Parathyroid adenoma (tissue), 2 donors: ENCODE results near the gene KIZ.

Experiments
- H2AFZ ChIP-seq: fragments of 300-600 bp; sonication (generic); one replicate; pipeline ENCODE4 v1.7.0; 2017; ENCODE audit warnings: antibody characterized with exemption, mild to moderate bottlenecking
- H3K27ac ChIP-seq: fragments of 300-600 bp; sonication (generic); one replicate; pipeline ENCODE4 v1.7.0; 2017
- H3K27me3 ChIP-seq: fragments of 300-600 bp; sonication (generic); one replicate; pipeline ENCODE4 v1.7.0; 2017; ENCODE audit warnings: low read length; ENCODE audit not compliant: control insufficient read depth, insufficient read depth
- H3K36me3 ChIP-seq: fragments of 300-600 bp; sonication (generic); one replicate; pipeline ENCODE4 v1.7.0; 2017; ENCODE audit warnings: low read length; ENCODE audit not compliant: control insufficient read depth, insufficient read depth
- H3K4me1 ChIP-seq: fragments of 300-600 bp; sonication (generic); one replicate; pipeline ENCODE4 v1.7.0; 2017; ENCODE audit warnings: control low read depth
- H3K4me2 ChIP-seq: fragments of 300-600 bp; sonication (generic); one replicate; pipeline ENCODE4 v1.7.0; 2017; ENCODE audit warnings: low read length
- H3K4me3 ChIP-seq: fragments of 300-600 bp; sonication (generic); one replicate; pipeline ENCODE4 v1.7.0; 2017; ENCODE audit warnings: low read depth, low read length
- H3K79me2 ChIP-seq: fragments of 300-600 bp; sonication (generic); one replicate; pipeline ENCODE4 v1.7.0; 2017; ENCODE audit warnings: control low read depth
- H3K9ac ChIP-seq: fragments of 300-600 bp; sonication (generic); one replicate; pipeline ENCODE4 v1.7.0; 2017; ENCODE audit warnings: mild to moderate bottlenecking
- H3K9me3 ChIP-seq: fragments of 300-600 bp; sonication (generic); one replicate; pipeline ENCODE4 v1.7.0; 2017; ENCODE audit warnings: low read length; ENCODE audit not compliant: control insufficient read depth
- TF ChIP-seq, protein P1 (sequence below): fragments of 300-600 bp; sonication (generic); IDR thresholded peaks from one replicate; pipeline ENCODE4 v1.7.0; 2017; ENCODE audit warnings: antibody characterized with exemption, mild to moderate bottlenecking
- donor health status: primary hyperparathyroidism.

Gene KIZ

DNA sequence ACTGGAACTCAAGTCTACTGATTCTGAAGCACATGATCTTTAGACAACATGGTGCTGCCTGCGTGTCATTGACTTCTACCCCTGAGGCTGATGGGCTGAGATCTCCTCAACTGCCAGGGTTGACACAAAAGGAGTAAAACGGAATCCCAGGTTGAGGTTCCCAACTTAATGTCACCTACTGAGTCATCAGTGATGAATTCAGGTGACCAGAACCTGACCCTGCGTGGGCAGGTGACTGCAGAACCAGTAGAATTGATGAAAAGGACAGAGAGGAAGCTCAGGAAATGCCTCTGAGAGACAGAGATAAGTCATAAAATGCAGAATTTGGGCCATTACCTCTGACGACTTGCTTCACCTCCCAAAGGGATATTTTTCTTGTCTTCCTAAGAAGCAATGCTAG is 7.7 kb upstream of the KIZ start:
- Histone ChIP-seq H3K4me2 (no peak overlapping the region), H3K27me3 (no peaks in the 10 kb centered on the region), H3K36me3 (no peaks in the 10 kb centered on the region), H3K4me3 (no peak overlapping the region), H3K9ac (no peak overlapping the region), H3K27ac (no peak overlapping the region), H3K4me1 (no peaks in the 10 kb centered on the region), H3K9me3 (no peaks in the 10 kb centered on the region), H3K79me2 (no peaks in the 10 kb centered on the region), H2AFZ (no peak overlapping the region)
- TF ChIP-seq, protein P1, sequence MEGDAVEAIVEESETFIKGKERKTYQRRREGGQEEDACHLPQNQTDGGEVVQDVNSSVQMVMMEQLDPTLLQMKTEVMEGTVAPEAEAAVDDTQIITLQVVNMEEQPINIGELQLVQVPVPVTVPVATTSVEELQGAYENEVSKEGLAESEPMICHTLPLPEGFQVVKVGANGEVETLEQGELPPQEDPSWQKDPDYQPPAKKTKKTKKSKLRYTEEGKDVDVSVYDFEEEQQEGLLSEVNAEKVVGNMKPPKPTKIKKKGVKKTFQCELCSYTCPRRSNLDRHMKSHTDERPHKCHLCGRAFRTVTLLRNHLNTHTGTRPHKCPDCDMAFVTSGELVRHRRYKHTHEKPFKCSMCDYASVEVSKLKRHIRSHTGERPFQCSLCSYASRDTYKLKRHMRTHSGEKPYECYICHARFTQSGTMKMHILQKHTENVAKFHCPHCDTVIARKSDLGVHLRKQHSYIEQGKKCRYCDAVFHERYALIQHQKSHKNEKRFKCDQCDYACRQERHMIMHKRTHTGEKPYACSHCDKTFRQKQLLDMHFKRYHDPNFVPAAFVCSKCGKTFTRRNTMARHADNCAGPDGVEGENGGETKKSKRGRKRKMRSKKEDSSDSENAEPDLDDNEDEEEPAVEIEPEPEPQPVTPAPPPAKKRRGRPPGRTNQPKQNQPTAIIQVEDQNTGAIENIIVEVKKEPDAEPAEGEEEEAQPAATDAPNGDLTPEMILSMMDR, result no peak

DNA sequence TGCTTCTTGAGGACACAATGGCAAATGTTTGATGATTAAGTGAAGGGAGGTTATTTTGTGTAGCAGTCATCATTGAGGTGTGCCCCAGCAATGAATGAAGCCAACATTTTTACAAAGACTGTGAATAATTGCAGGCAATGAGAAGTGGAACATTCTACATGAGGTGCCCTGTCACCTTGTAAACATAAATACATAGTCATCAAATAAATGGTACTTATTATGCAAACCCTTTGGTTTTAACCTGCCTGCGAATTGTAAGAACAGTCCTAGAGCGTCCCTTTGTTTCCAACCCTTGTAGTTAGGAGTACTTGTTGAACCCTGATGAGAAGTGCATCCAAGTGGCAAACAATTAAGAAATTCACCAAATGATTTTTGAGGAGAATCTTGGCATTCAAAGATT is 7.1 kb upstream of the KIZ start:
- Histone ChIP-seq H3K79me2 (no peaks in the 10 kb centered on the region), H3K4me2 (no peak overlapping the region), H3K4me3 (no peak overlapping the region), H3K9ac (no peak overlapping the region), H3K4me1 (no peaks in the 10 kb centered on the region), H3K36me3 (no peaks in the 10 kb centered on the region), H2AFZ (no peak overlapping the region), H3K27me3 (no peaks in the 10 kb centered on the region), H3K27ac (no peak overlapping the region), H3K9me3 (no peaks in the 10 kb centered on the region)
- TF ChIP-seq, protein P1, result no peak

DNA sequence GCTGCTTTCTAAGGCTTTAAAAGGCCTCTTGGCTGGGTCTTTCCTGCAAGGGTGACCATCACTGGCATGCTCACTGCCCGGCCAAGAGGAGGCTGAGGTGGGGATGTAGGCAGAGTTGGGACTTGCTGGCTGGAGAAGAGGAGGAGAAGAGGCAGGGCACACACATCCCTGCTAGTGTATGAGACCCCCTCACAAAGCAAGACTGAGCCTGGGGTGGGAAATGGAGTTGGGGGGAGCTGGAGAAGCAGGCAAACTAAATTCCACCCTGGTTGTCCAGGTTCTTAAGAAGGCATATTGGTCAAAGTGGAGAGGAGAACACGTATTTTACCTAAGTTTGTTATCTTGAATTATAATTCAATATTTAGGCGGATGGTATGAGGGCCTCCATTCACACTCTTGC is 1.7 kb upstream of the KIZ start:
- H3K9ac ChIP-seq, result no peak overlapping the region
- H3K9me3 ChIP-seq, result no peaks in the 10 kb centered on the region
- no peaks in the 10 kb centered on the region for H3K79me2 ChIP-seq
- no peak overlapping the region for H3K4me3 ChIP-seq
- H3K27me3 ChIP-seq, result no peaks in the 10 kb centered on the region
- H3K4me1 ChIP-seq, result no peaks in the 10 kb centered on the region
- H3K27ac ChIP-seq, result no peak overlapping the region
- TF ChIP-seq, protein P1, result no peak
- H2AFZ ChIP-seq, result no peak overlapping the region
- H3K4me2 ChIP-seq, result no peak overlapping the region
- H3K36me3 ChIP-seq, result no peaks in the 10 kb centered on the region

DNA sequence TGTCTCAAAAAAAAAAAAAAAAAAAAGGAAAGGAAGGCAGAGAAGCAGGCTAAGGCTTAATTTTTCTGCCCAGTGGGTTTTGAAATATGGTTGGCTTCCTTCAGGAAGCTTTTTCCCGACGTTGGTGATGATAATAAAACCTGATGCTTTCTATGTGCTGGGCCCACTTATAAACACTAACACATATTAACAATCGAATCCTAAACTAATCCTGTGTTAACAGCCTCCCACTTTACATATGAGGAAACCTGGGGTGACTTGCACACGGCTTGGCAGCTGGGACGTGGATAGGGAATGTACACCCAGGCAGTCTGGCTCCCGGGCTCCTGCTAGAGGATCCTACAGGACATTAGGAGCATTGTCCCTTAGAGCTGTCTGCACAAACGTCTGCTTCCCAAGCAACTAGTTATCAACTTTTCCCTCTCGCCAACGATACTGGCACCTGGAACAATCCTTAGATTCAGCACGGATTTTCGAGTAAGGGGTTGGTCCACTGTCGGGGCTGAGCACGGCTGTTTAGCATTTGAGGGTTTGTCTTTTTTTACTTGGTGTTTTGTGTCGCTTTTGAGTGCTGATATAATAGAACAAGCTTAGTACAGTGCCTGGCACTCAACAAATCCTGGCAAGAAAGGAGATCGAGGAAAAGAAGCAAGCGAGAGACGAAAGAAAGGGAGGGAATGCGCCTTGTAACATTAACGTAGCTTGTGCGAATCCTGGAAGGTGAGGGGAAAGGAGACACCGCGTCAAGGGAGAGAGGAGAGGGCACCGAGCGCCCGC is 622 bp upstream of the KIZ start:
- TF ChIP-seq, protein P1, result peak; percentile 5
- no peaks in the 10 kb centered on the region for H3K79me2 ChIP-seq
- no peaks in the 10 kb centered on the region for H3K9me3 ChIP-seq

DNA sequence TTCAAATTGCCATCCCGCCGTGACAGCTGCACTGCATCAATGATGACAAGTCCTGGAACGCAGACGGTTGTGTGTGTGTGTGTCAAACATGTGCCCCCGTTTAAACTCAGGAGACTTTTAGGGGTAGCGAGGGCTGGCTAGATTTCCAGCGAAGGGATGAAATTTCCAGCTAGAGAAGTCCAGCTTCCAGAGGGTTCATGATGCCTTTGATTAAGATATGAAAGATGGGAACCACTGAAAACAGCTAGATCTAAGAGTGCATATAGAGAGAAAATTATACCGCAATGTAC is 644 bp downstream of the KIZ start:
- Histone ChIP-seq H3K79me2 (no peaks in the 10 kb centered on the region), H3K4me1 (no peaks in the 10 kb centered on the region), H3K27ac (peak overlapping the region; percentile 71), H3K9me3 (no peaks in the 10 kb centered on the region), H3K27me3 (no peaks in the 10 kb centered on the region), H3K9ac (no peak overlapping the region), H2AFZ (peak overlapping the region; percentile 97), H3K4me3 (peak overlapping the region; percentile 71), H3K36me3 (no peaks in the 10 kb centered on the region), H3K4me2 (peak overlapping the region; percentile 62)
- TF ChIP-seq, protein P1, result no peak

More for the DNA sequence above, 622 bp upstream of the KIZ start:
- peak overlapping the region; percentile 62 for H3K4me2 ChIP-seq
- peak overlapping the region; percentile 71 for H3K4me3 ChIP-seq
- peak overlapping the region; percentile 97 for H2AFZ ChIP-seq
- no peaks in the 10 kb centered on the region for H3K36me3 ChIP-seq
- H3K27ac ChIP-seq, result peak overlapping the region; percentile 71
- no peaks in the 10 kb centered on the region for H3K4me1 ChIP-seq
- H3K27me3 ChIP-seq, result no peaks in the 10 kb centered on the region
- no peak overlapping the region for H3K9ac ChIP-seq
